ENCODE measurements around the gene ERF.

The ERF gene

GRCh38 chr19:42254850-42255765 is at the start of gene ERF:
Gene ERF (minus strand): TSS chr19:42255128. CDS start chr19:42254999, 129 bp downstream.
- peak; percentile 94 to 97 for DNase-seq (ENCODE audit: low spot score in 2 of 2)
- H3K4me1 Mint-ChIP-seq, result peaks cover 32% of the 10 kb centered on the region

GRCh38 chr19:42303876-42304275 is 48.9 kb upstream of the ERF start:
- no peak overlapping the region for H3K4me3 Mint-ChIP-seq
- no peak for DNase-seq (ENCODE audit: low spot score in 2 of 2)
- H3K9me3 Mint-ChIP-seq, result no peaks in the 10 kb centered on the region
- no peak for ATAC-seq
- H3K36me3 Mint-ChIP-seq, result peaks cover 17% of the 10 kb centered on the region
- peaks cover 35% of the 10 kb centered on the region for H3K4me1 Mint-ChIP-seq
- H3K27ac Mint-ChIP-seq, result peak overlapping the region; percentile 87

More at GRCh38 chr19:42254850-42255765, at the start of gene ERF:
- Mint-ChIP-seq H3K36me3 (peaks cover 8% of the 10 kb centered on the region), H3K4me3 (peak within 1 kb of the TSS; percentile 95), H3K9me3 (no peaks in the 10 kb centered on the region), H3K27ac (peak within 1 kb of the TSS; percentile 99)
- ATAC-seq, result peak; percentile 88

DNA sequence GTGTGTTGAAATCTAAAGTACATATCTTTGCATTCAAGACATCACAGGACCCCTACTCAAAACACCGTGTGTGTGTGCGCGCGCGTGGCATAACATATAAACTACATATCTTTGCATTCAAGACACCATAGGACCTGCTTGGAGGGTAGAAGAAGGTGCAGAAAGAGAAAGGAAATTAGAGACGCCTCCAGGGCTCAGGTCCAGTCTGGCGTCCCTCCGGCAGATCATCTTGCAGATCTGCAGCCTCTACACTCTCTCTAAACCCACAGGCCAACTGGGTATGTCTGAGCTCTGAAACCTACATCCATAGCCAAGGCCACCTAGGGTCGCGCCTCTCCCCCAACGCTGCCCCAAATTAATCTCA is 48.2 kb upstream of the ERF start:
- Mint-ChIP-seq H3K4me3 (peak overlapping the region; percentile 88), H3K4me1 (peaks cover 35% of the 10 kb centered on the region), H3K36me3 (peaks cover 17% of the 10 kb centered on the region), H3K27ac (peak overlapping the region; percentile 87), H3K9me3 (no peaks in the 10 kb centered on the region)
- ATAC-seq (no peak), DNase-seq (ENCODE audit: low spot score in 2 of 2) (no peak)

- H3K27ac Mint-ChIP-seq, result peak within 1 kb of the TSS; percentile 87
- peaks cover 29% of the 10 kb centered on the region for H3K4me1 Mint-ChIP-seq
- no peak for DNase-seq (ENCODE audit: low spot score in 2 of 2)
- ATAC-seq, result peak; percentile 45
- peaks cover 21% of the 10 kb centered on the region for H3K36me3 Mint-ChIP-seq
- no peaks in the 10 kb centered on the region for H3K9me3 Mint-ChIP-seq
- H3K4me3 Mint-ChIP-seq, result peak within 1 kb of the TSS; percentile 88
Measured at GRCh38 chr19:42301646-42302203, 46.8 kb upstream of the ERF start, which contains the start of gene PRR19. Gene PRR19 (plus strand): TSS chr19:42302132. CDS start chr19:42309585, 7,453 bp downstream.

GRCh38 chr19:42297039-42297438 is 42.1 kb upstream of the ERF start:
- peak overlapping the region; percentile 11 for H3K27ac Mint-ChIP-seq
- no peaks in the 10 kb centered on the region for H3K9me3 Mint-ChIP-seq
- H3K36me3 Mint-ChIP-seq, result peaks cover 55% of the 10 kb centered on the region
- H3K4me1 Mint-ChIP-seq, result peaks cover 17% of the 10 kb centered on the region
- no peak overlapping the region for H3K4me3 Mint-ChIP-seq
- no peak for ATAC-seq
- no peak for DNase-seq (ENCODE audit: low spot score in 2 of 2)

- H3K36me3 Mint-ChIP-seq, result peaks cover 65% of the 10 kb centered on the region
- H3K4me3 Mint-ChIP-seq, result no peak overlapping the region
- peak overlapping the region; percentile 11 for H3K27ac Mint-ChIP-seq
- peak; percentile 82 for ATAC-seq
- no peaks in the 10 kb centered on the region for H3K9me3 Mint-ChIP-seq
- DNase-seq (ENCODE audit: low spot score in 2 of 2), result peak; percentile 95 to 98
- peaks cover 13% of the 10 kb centered on the region for H3K4me1 Mint-ChIP-seq
Measured at GRCh38 chr19:42295831-42296525, 41.0 kb upstream of the ERF start.

GRCh38 chr19:42295342-42295741 is 40.4 kb upstream of the ERF start:
- Mint-ChIP-seq H3K27ac (no peak overlapping the region), H3K36me3 (peaks cover 72% of the 10 kb centered on the region), H3K9me3 (no peaks in the 10 kb centered on the region), H3K4me1 (peaks cover 13% of the 10 kb centered on the region), H3K4me3 (no peak overlapping the region)
- DNase-seq (ENCODE audit: low spot score in 2 of 2) (no peak), ATAC-seq (no peak)

GRCh38 chr19:42294471-42295137 is 39.7 kb upstream of the ERF start:
- DNase-seq (ENCODE audit: low spot score in 2 of 2) (no peak), ATAC-seq (no peak)
- H3K9me3 Mint-ChIP-seq, result no peaks in the 10 kb centered on the region
- H3K4me3 Mint-ChIP-seq, result no peak overlapping the region
- H3K27ac Mint-ChIP-seq, result no peak overlapping the region
- H3K36me3 Mint-ChIP-seq, result peaks cover 73% of the 10 kb centered on the region
- peaks cover 13% of the 10 kb centered on the region for H3K4me1 Mint-ChIP-seq

DNA sequence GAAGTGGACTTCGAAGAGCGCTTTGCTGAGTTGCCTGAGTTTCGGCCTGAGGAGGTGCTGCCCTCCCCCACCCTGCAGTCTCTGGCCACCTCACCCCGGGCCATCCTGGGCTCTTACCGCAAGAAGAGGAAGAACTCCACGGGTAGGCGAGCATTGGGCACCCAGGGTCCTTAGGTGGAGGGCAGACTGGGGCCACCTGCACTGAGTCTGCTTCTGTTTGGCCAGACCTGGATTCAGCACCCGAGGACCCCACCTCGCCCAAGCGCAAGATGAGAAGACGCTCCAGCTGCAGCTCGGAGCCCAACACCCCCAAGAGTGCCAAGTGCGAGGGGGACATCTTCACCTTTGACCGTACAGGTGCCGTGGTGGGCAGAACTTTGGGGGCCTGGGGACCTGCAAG is 39.0 kb upstream of the ERF start:
- ATAC-seq, result no peak
- peaks cover 13% of the 10 kb centered on the region for H3K4me1 Mint-ChIP-seq
- H3K36me3 Mint-ChIP-seq, result peaks cover 76% of the 10 kb centered on the region
- no peak overlapping the region for H3K27ac Mint-ChIP-seq
- no peak overlapping the region for H3K4me3 Mint-ChIP-seq
- no peak for DNase-seq (ENCODE audit: low spot score in 2 of 2)
- H3K9me3 Mint-ChIP-seq, result no peaks in the 10 kb centered on the region

- ATAC-seq (no peak), DNase-seq (ENCODE audit: low spot score in 2 of 2) (no peak)
- no peaks in the 10 kb centered on the region for H3K9me3 Mint-ChIP-seq
- no peak overlapping the region for H3K4me3 Mint-ChIP-seq
- no peak overlapping the region for H3K27ac Mint-ChIP-seq
- H3K4me1 Mint-ChIP-seq, result peaks cover 13% of the 10 kb centered on the region
- peaks cover 80% of the 10 kb centered on the region for H3K36me3 Mint-ChIP-seq
Measured at GRCh38 chr19:42293540-42293939, 38.6 kb upstream of the ERF start.

- H3K27ac Mint-ChIP-seq, result no peak overlapping the region
- H3K36me3 Mint-ChIP-seq, result peaks cover 85% of the 10 kb centered on the region
- H3K9me3 Mint-ChIP-seq, result no peaks in the 10 kb centered on the region
Measured at GRCh38 chr19:42292963-42293362, 38.0 kb upstream of the ERF start.

GRCh38 chr19:42292042-42292960 is 37.4 kb upstream of the ERF start:
- H3K4me3 Mint-ChIP-seq, result no peak overlapping the region
- ATAC-seq (no peak), DNase-seq (ENCODE audit: low spot score in 2 of 2) (no peak)
- H3K36me3 Mint-ChIP-seq, result peaks cover 92% of the 10 kb centered on the region
- peak overlapping the region; percentile 73 for H3K27ac Mint-ChIP-seq
- H3K9me3 Mint-ChIP-seq, result no peaks in the 10 kb centered on the region
- H3K4me1 Mint-ChIP-seq, result peaks cover 13% of the 10 kb centered on the region

More at GRCh38 chr19:42292963-42293362, 38.0 kb upstream of the ERF start:
- H3K4me3 Mint-ChIP-seq, result no peak overlapping the region
- ATAC-seq, result no peak
- no peak for DNase-seq (ENCODE audit: low spot score in 2 of 2)
- peaks cover 13% of the 10 kb centered on the region for H3K4me1 Mint-ChIP-seq

DNA sequence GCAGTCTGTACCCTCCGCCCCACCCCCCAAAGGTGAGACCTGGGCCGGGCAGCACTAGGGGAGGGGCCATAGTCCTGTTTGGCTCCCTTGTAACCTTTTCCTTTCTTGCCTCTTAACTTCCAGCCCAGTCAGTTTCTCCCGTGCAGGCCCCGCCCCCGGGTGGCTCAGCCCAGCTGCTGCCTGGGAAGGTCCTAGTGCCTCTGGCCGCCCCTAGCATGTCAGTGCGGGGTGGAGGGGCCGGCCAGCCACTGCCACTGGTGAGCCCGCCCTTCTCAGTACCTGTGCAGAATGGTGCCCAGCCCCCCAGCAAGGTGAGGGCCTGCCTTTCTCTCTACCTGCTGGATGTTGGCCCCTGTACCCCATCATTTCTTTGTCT is 36.5 kb upstream of the ERF start:
- Mint-ChIP-seq H3K9me3 (no peaks in the 10 kb centered on the region), H3K27ac (peak overlapping the region; percentile 73), H3K4me3 (no peak overlapping the region), H3K36me3 (peaks cover 93% of the 10 kb centered on the region), H3K4me1 (peaks cover 13% of the 10 kb centered on the region)
- ATAC-seq (no peak), DNase-seq (ENCODE audit: low spot score in 2 of 2) (no peak)

All from stimulated activated effector memory CD8-positive, alpha-beta T cell treated with anti-CD3 and anti-CD28 coated beads, Interleukin-12 subunit alpha, Interleukin-12 subunit beta, amount 100 ng/mL, for 72 hours (primary cell).